SK-N-MC (cell line): ENCODE data around the gene JSRP1.

Experiments
- DNase-seq: peaks from one replicate; pipeline ENCODE4 v3.0.0-alpha.2; 2011; ENCODE audit warnings: low read depth, low spot score
- H3K27ac ChIP-seq: fragments of 200-600 bp; sonication (generic); 2 replicates; pipeline ENCODE4 v1.5.1; 2016; ENCODE audit warnings: mixed run types
- H3K36me3 ChIP-seq: fragments of 200-600 bp; sonication (generic); 2 replicates; pipeline ENCODE4 v1.6.1; 2017; ENCODE audit warnings: antibody characterized with exemption, low read length, mixed read lengths; ENCODE audit not compliant: insufficient read depth
- H3K4me3 ChIP-seq: fragments of 200-600 bp; sonication (generic); 2 replicates; pipeline ENCODE4 v1.5.1; 2016
- H3K9ac ChIP-seq: fragments of 200-600 bp; sonication (generic); 2 replicates; pipeline ENCODE4 v1.8.0; 2017; ENCODE audit warnings: mixed run types, mixed read lengths; ENCODE audit not compliant: insufficient read length
- H3K9me3 ChIP-seq: fragments of 200-600 bp; sonication (generic); 2 replicates; pipeline ENCODE4 v1.6.1; 2017; ENCODE audit warnings: low read depth, mild to moderate bottlenecking, antibody characterized with exemption, low read length, moderate library complexity, mixed read lengths
- EZH2 ChIP-seq: fragments of 200-600 bp; sonication (generic); IDR thresholded peaks from one replicate; pipeline ENCODE4 v1.6.1; 2017; ENCODE audit warnings: antibody characterized with exemption
- FOXP2 ChIP-seq: optimal IDR thresholded peaks from 2 replicates; pipeline ENCODE3; 2011; ENCODE audit warnings: mild to moderate bottlenecking, moderate library complexity; ENCODE audit not compliant: insufficient read depth; ENCODE audit errors: extremely low read length, control extremely low read depth
- POLR2AphosphoS5 ChIP-seq: IDR thresholded peaks from 2 replicates; pipeline ENCODE4 v1.6.1; 2012; ENCODE audit warnings: mild to moderate bottlenecking, low read depth, low read length, borderline replicate concordance

Gene JSRP1

GRCh38 chr19:2249010-2249866 lies 7.0 kb downstream of the JSRP1 start, which contains the start of gene AMH:
Gene AMH, plus strand, starts transcription at chr19:2249323. Its CDS starts 10 bp downstream, at chr19:2249333.
- DNase-seq = no peak
- Histone ChIP-seq H3K9me3 (no peaks in the 10 kb centered on the region), H3K9ac (no peak within 1 kb of the TSS), H3K36me3 (peaks cover 35% of the 10 kb centered on the region), H3K4me3 (no peak within 1 kb of the TSS), H3K27ac (no peak within 1 kb of the TSS)
- TF ChIP-seq FOXP2 = no peak
- TF ChIP-seq POLR2AphosphoS5 = peak; percentile 68
- no peak for TF ChIP-seq EZH2

- TF ChIP-seq FOXP2 = no peak
- TF ChIP-seq POLR2AphosphoS5 = no peak
- no peak for TF ChIP-seq EZH2
- Histone ChIP-seq H3K9me3 (no peaks in the 10 kb centered on the region), H3K9ac (no peak overlapping the region), H3K36me3 (peaks cover 44% of the 10 kb centered on the region), H3K4me3 (no peak overlapping the region), H3K27ac (no peak overlapping the region)
- no peak for DNase-seq
Observed at GRCh38 chr19:2248136-2249009, 7.8 kb downstream of the JSRP1 start.

- Histone ChIP-seq H3K4me3 (no peak overlapping the region), H3K9ac (no peak overlapping the region), H3K9me3 (no peaks in the 10 kb centered on the region), H3K27ac (no peak overlapping the region), H3K36me3 (peaks cover 52% of the 10 kb centered on the region)
- TF ChIP-seq POLR2AphosphoS5 (no peak; the same call in 1 of the 2 replicates), EZH2 (no peak), FOXP2 (no peak)
- no peak for DNase-seq
Observed at GRCh38 chr19:2247433-2248101, 8.7 kb downstream of the JSRP1 start.

GRCh38 chr19:2246801-2247361 lies 9.3 kb downstream of the JSRP1 start:
- DNase-seq = no peak
- Histone ChIP-seq H3K9ac (no peak overlapping the region), H3K27ac (no peak overlapping the region), H3K9me3 (no peaks in the 10 kb centered on the region), H3K4me3 (no peak overlapping the region), H3K36me3 (peaks cover 53% of the 10 kb centered on the region)
- TF ChIP-seq EZH2 (no peak), POLR2AphosphoS5 (no peak; the same call in 1 of the 2 replicates), FOXP2 (no peak)

- DNase-seq = no peak
- H3K27ac ChIP-seq = no peak overlapping the region
- no peak overlapping the region for H3K4me3 ChIP-seq
- H3K9me3 ChIP-seq = no peaks in the 10 kb centered on the region
- H3K36me3 ChIP-seq = peaks cover 53% of the 10 kb centered on the region
- TF ChIP-seq EZH2 = no peak
- TF ChIP-seq POLR2AphosphoS5 = no peak
- TF ChIP-seq FOXP2 = no peak
- H3K9ac ChIP-seq = no peak overlapping the region
Observed at GRCh38 chr19:2246014-2246620, 10.1 kb downstream of the JSRP1 start.

GRCh38 chr19:2245273-2245672 lies 10.9 kb downstream of the JSRP1 start:
- H3K4me3 ChIP-seq = no peak overlapping the region
- no peaks in the 10 kb centered on the region for H3K9me3 ChIP-seq
- DNase-seq = no peak
- H3K9ac ChIP-seq = no peak overlapping the region
- H3K36me3 ChIP-seq = peaks cover 59% of the 10 kb centered on the region
- no peak overlapping the region for H3K27ac ChIP-seq
- TF ChIP-seq EZH2 = no peak
- TF ChIP-seq POLR2AphosphoS5 = no peak

- TF ChIP-seq POLR2AphosphoS5 (no peak), EZH2 (no peak), FOXP2 (no peak)
- H3K36me3 ChIP-seq = peaks cover 66% of the 10 kb centered on the region
- DNase-seq = no peak
- no peak overlapping the region for H3K9ac ChIP-seq
- H3K4me3 ChIP-seq = no peak overlapping the region
- H3K27ac ChIP-seq = no peak overlapping the region
- no peaks in the 10 kb centered on the region for H3K9me3 ChIP-seq
Observed at GRCh38 chr19:2244486-2244885, 11.7 kb downstream of the JSRP1 start.

GRCh38 chr19:2244125-2244411 lies 12.1 kb downstream of the JSRP1 start:
- H3K9me3 ChIP-seq = no peaks in the 10 kb centered on the region
- H3K9ac ChIP-seq = no peak overlapping the region
- no peak for TF ChIP-seq FOXP2
- no peak for TF ChIP-seq POLR2AphosphoS5
- TF ChIP-seq EZH2 = no peak
- H3K36me3 ChIP-seq = peaks cover 66% of the 10 kb centered on the region
- DNase-seq = no peak
- no peak overlapping the region for H3K4me3 ChIP-seq
- no peak overlapping the region for H3K27ac ChIP-seq
